Gastrocnemius medialis (tissue), 4 donors: ENCODE data around the gene ZNF654. TPM values are rescaled to one million over a fixed set of nuclear protein-coding genes. Genes with fewer than 3 reads are reported as not detected.

Experiments
- ATAC-seq, 2 donors: fragments of 150-250 bp; one replicate each; pipeline ENCODE4 v1.9.1; 2016
- DNase-seq, 2 donors: peaks; one replicate each; pipeline ENCODE4 v3.0.0-alpha.2; 2019
- H3K27ac ChIP-seq, 4 donors: fragments of 200-600 bp; sonication (generic); 1 replicate in 1 of 4; 2 replicates in 3 of 4; pipeline ENCODE4 v1.5.1; 2016 to 2018; ENCODE audit warnings: mild to moderate bottlenecking in 2 of 4, moderate library complexity in 1 of 4
- H3K27me3 ChIP-seq, 3 donors: fragments of 200-600 bp; sonication (generic) in 2 of 3; 1 replicate in 1 of 3; 2 replicates in 2 of 3; pipeline versions ENCODE4 v1.5.1 to v1.6.0; 2016 to 2019; ENCODE audit warnings: mild to moderate bottlenecking in 1 of 3, moderate library complexity in 1 of 3
- H3K36me3 ChIP-seq, 2 donors: fragments of 200-600 bp; sonication (generic) in 1 of 2; one replicate each; pipeline ENCODE4 v1.5.1; 2017 to 2018
- H3K4me1 ChIP-seq, 2 donors: fragments of 200-600 bp; sonication (generic) in 1 of 2; one replicate each; pipeline ENCODE4 v1.5.1; 2016 to 2017; ENCODE audit warnings: mild to moderate bottlenecking in 2 of 2
- H3K4me3 ChIP-seq, 4 donors: fragments of 200-600 bp; sonication (generic) in 3 of 4; 1 replicate in 1 of 4; 2 replicates in 3 of 4; pipeline ENCODE4 v1.5.1; 2016 to 2019; ENCODE audit warnings: mild to moderate bottlenecking in 2 of 4
- H3K9me3 ChIP-seq, 3 donors: fragments of 200-600 bp; sonication (generic) in 2 of 3; 1 replicate in 1 of 3; 2 replicates in 2 of 3; pipeline ENCODE4 v1.5.1; 2016 to 2019
- POLR2A ChIP-seq, 2 donors: fragments of 450-650 bp; IDR thresholded peaks; one replicate each; pipeline ENCODE4 v1.6.1; 2017; ENCODE audit warnings: antibody characterized with exemption in 2 of 2, mild to moderate bottlenecking in 2 of 2, moderate library complexity in 2 of 2
- in situ Hi-C, 4 donors: fragments of 200-750 bp; cut with MboI; loops; one replicate each; pipeline versions ENCODE4 v1.15.0 to v1.8.0; 2017; ENCODE audit warnings: low sequenced_read_pairs in 4 of 4
- intact Hi-C: fragments of 100-400 bp; cut with DNase I; formaldehyde crosslinking; loops from one replicate; pipeline ENCODE4 v1.15.1; 2023; ENCODE audit warnings: low total_unique reads
- total RNA-seq, 4 donors: library from RNA; depleted of rRNA; stranded (reverse); fragments of >200 nt; gene quantifications; one replicate each; pipeline versions ENCODE4 v1.1.0 to v1.2.3, GENCODE V29; 2016
- TF ChIP-seq, protein P1 (sequence below), 5 experiments: fragments of 450-650 bp in 3 of 5; fragments of 200-600 bp in 2 of 5; sonication (generic) in 2 of 5; IDR thresholded peaks in 4 of 5; conservative IDR thresholded peaks in 1 of 5; 1 replicate in 4 of 5; 2 replicates in 1 of 5; pipeline ENCODE4 v1.5.1; 2016 to 2019; ENCODE audit warnings: antibody characterized with exemption in 5 of 5, mild to moderate bottlenecking in 3 of 5, moderate library complexity in 3 of 5

The ZNF654 gene
- total RNA-seq, 4 donors from 2014 or later, result 7.8 to 12.5 (median 9.8) TPM

- Histone ChIP-seq H3K4me3 (peak overlapping the region; percentile 33 to 55 (median 48)), H3K36me3 (no peaks in the 10 kb centered on the region), H3K9me3 (no peaks in the 10 kb centered on the region), H3K4me1 (peaks cover 4 to 20% of the 10 kb centered on the region in 2 donors), H3K27ac (peak overlapping the region; percentile 19 to 49 (median 46)), H3K27me3 (no peaks in the 10 kb centered on the region)
- in situ Hi-C loops, result no loop called here
- peak in 1 of 2 donors; percentile 22 for ATAC-seq
- intact Hi-C loops, result no loop called here
- DNase-seq, result no peak
- TF ChIP-seq POLR2A (IDR thresholded peaks at IDR 0.05), result no peak
- TF ChIP-seq, protein P1, sequence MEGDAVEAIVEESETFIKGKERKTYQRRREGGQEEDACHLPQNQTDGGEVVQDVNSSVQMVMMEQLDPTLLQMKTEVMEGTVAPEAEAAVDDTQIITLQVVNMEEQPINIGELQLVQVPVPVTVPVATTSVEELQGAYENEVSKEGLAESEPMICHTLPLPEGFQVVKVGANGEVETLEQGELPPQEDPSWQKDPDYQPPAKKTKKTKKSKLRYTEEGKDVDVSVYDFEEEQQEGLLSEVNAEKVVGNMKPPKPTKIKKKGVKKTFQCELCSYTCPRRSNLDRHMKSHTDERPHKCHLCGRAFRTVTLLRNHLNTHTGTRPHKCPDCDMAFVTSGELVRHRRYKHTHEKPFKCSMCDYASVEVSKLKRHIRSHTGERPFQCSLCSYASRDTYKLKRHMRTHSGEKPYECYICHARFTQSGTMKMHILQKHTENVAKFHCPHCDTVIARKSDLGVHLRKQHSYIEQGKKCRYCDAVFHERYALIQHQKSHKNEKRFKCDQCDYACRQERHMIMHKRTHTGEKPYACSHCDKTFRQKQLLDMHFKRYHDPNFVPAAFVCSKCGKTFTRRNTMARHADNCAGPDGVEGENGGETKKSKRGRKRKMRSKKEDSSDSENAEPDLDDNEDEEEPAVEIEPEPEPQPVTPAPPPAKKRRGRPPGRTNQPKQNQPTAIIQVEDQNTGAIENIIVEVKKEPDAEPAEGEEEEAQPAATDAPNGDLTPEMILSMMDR (IDR thresholded peaks at IDR 0.05 in 4 of 5, conservative IDR thresholded peaks at IDR 0.05 in 1 of 5), result no peak
Measured at GRCh38 chr3:88032245-88032644, 26.8 kb upstream of the ZNF654 start.

GRCh38 chr3:88033079-88033478, 26.0 kb upstream of the ZNF654 start:
- in situ Hi-C loops, result no loop called here
- intact Hi-C loops, result no loop called here
- no peak for TF ChIP-seq POLR2A (IDR thresholded peaks at IDR 0.05)
- TF ChIP-seq, protein P1 (IDR thresholded peaks at IDR 0.05 in 4 of 5, conservative IDR thresholded peaks at IDR 0.05 in 1 of 5), result no peak

DNA sequence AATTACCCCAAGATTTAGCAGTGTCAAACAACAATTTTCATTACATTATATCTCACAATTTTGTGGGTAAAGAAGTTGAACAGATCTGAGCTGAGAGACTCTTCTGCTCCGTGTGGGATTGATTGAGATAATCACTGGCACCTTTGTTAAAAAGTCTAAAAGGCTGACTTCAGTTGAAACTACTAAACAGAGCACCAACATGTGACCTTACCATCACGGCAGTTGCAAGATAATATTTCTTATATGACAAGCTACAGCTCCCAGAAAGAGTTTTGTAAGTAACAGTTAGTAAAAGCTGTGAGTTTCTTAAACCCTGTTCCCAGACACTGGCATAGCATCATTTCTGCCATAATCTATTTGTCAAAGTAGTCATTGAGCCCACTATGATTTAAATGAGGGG, 25.2 kb upstream of the ZNF654 start:
- in situ Hi-C loops, result no loop called here
- intact Hi-C loops, result no loop called here
- H3K27me3 ChIP-seq, result no peaks in the 10 kb centered on the region
- peaks cover 4 to 20% of the 10 kb centered on the region in 2 donors for H3K4me1 ChIP-seq
- no peaks in the 10 kb centered on the region for H3K36me3 ChIP-seq
- no peak for TF ChIP-seq POLR2A (IDR thresholded peaks at IDR 0.05)
- TF ChIP-seq, protein P1 (IDR thresholded peaks at IDR 0.05 in 4 of 5, conservative IDR thresholded peaks at IDR 0.05 in 1 of 5), result no peak
- no peak for DNase-seq
- no peaks in the 10 kb centered on the region for H3K9me3 ChIP-seq
- H3K27ac ChIP-seq, result no peak overlapping the region
- ATAC-seq, result no peak
- no peak overlapping the region for H3K4me3 ChIP-seq

More at GRCh38 chr3:88033079-88033478, 26.0 kb upstream of the ZNF654 start:
- ATAC-seq (no peak), DNase-seq (no peak)
- H3K36me3 ChIP-seq, result no peaks in the 10 kb centered on the region
- no peak overlapping the region for H3K27ac ChIP-seq
- H3K9me3 ChIP-seq, result no peaks in the 10 kb centered on the region
- H3K4me1 ChIP-seq, result peaks cover 4 to 20% of the 10 kb centered on the region in 2 donors
- H3K27me3 ChIP-seq, result no peaks in the 10 kb centered on the region
- no peak overlapping the region for H3K4me3 ChIP-seq

DNA sequence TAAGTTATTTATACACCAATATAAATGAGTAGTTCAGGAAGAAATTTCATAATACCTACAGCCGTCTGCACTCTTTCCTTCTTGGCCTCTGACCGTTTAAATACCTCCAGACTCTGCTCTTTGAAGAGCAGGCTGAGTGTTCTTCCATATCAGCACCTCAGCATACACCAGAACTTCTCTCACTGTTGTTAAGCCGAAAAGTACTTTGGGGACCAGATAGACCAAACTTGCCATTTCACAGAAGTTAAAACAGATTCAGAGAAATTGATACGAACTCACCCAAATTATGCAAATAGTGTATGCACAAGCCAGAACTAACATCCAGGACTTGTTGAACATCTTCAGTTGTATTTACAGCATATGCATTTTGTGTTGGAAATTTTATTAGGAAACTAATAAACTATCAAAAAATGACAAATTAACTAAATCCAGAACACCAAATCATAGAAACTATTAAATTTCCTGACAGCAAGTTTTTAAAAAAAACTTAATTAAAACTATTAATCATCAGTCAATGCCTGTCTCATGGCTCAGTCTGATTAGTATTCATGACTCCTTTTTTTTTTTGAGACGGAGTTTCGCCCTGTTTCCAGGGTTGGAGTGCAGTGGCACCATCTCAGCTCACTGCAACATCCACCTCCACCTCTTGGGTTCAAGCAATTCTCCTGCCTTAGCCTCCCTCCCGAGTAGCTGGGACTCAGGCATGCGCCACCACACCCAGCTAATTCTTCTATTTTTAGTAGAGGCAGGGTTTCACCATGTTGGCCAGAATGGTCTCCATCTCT, 24.4 kb upstream of the ZNF654 start:
- intact Hi-C loops (no loop called here), in situ Hi-C loops (no loop called here)
- Histone ChIP-seq H3K27me3 (no peaks in the 10 kb centered on the region), H3K9me3 (no peaks in the 10 kb centered on the region), H3K36me3 (no peaks in the 10 kb centered on the region), H3K27ac (no peak overlapping the region), H3K4me3 (no peak overlapping the region), H3K4me1 (peaks cover 4 to 20% of the 10 kb centered on the region in 2 donors)
- DNase-seq (no peak), ATAC-seq (no peak)
- TF ChIP-seq POLR2A (IDR thresholded peaks at IDR 0.05), result no peak
- TF ChIP-seq, protein P1 (IDR thresholded peaks at IDR 0.05 in 4 of 5, conservative IDR thresholded peaks at IDR 0.05 in 1 of 5), result no peak
